Lower leg skin (tissue), 4 donors: ENCODE data around the gene TACR2. TPM values are rescaled to one million over a fixed set of nuclear protein-coding genes. Genes with fewer than 3 reads are reported as not detected.

Experiments used
- DNase-seq, 2 donors: peaks; one replicate each; pipeline ENCODE4 v3.0.0-alpha.2; 2019; ENCODE audit warnings: low spot score in 2 of 2
- H3K4me3 ChIP-seq: fragments of 200-600 bp; sonication (generic); 2 replicates; pipeline ENCODE4 v1.5.1; 2017; ENCODE audit warnings: mild to moderate bottlenecking, low read depth; ENCODE audit not compliant: poor library complexity, severe bottlenecking
- POLR2A ChIP-seq, 2 donors: fragments of 450-650 bp; IDR thresholded peaks; one replicate each; pipeline ENCODE4 v1.6.1; 2016 to 2017; ENCODE audit warnings: antibody characterized with exemption in 2 of 2, mild to moderate bottlenecking in 1 of 2, moderate library complexity in 1 of 2
- WGBS, 2 donors: methylation state at CpG; one replicate each; pipeline ENCODE4 v1.1.5; 2018; 5-methylcytosine and 5-hydroxymethylcytosine counted together
- intact Hi-C: fragments of 100-400 bp; cut with DNase I; formaldehyde crosslinking; loops from one replicate; pipeline ENCODE4 v1.15.0; 2023; ENCODE audit warnings: low total_unique reads
- total RNA-seq, 4 donors: library from RNA; depleted of rRNA; stranded (reverse); fragments of >200 nt; gene quantifications; one replicate each; pipeline ENCODE4 v1.1.0, GENCODE V29; 2016
- TF ChIP-seq, protein P1 (sequence below), 3 donors: fragments of 450-650 bp; IDR thresholded peaks; one replicate each; pipeline ENCODE4 v1.5.1; 2016; ENCODE audit warnings: antibody characterized with exemption in 3 of 3, mild to moderate bottlenecking in 3 of 3, moderate library complexity in 2 of 3

Gene TACR2
- total RNA-seq, 4 donors from 2014 or later: 0.29 to 1.8 (median 1.7) TPM; not detected in 1

DNA sequence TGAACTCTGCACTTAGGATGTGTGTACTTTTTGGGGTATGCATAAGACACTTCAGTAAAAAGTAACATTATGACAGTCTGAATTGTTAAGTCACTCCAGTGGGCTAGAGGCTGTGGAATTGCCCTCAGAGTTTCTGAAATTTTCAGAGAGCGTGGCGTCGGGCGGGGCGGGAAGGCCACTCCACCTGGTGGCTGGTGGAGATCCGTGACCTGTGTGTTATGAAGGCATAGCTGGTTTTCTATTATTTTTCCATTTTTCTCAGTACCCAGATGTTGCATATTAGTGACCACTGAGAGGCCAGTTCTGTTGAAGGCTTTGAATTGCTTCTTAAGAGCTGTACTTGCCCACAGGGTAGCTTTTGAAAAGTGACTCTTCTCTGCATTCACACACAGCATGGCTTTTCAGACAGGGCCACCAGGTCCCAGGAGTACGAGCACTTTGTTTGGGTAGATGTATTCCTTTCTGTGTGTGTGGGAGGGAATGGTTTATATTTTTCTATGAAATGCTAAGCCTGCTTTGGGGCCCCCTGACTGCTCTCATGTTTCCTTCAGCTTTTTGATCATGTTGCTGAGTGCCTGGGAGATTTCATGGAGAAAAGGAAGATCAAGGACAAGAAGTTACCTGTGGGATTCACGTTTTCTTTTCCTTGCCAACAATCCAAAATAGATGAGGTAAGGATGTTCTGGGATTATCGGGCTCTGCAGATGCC lies 52.3 kb downstream of the TACR2 start:
- 85 to 86% methylated on average over 9 of the region's 9 CpGs for WGBS, 2 donors
- DNase-seq: no peak
- no peak for TF ChIP-seq POLR2A (IDR thresholded peaks at IDR 0.05)
- TF ChIP-seq, protein P1, sequence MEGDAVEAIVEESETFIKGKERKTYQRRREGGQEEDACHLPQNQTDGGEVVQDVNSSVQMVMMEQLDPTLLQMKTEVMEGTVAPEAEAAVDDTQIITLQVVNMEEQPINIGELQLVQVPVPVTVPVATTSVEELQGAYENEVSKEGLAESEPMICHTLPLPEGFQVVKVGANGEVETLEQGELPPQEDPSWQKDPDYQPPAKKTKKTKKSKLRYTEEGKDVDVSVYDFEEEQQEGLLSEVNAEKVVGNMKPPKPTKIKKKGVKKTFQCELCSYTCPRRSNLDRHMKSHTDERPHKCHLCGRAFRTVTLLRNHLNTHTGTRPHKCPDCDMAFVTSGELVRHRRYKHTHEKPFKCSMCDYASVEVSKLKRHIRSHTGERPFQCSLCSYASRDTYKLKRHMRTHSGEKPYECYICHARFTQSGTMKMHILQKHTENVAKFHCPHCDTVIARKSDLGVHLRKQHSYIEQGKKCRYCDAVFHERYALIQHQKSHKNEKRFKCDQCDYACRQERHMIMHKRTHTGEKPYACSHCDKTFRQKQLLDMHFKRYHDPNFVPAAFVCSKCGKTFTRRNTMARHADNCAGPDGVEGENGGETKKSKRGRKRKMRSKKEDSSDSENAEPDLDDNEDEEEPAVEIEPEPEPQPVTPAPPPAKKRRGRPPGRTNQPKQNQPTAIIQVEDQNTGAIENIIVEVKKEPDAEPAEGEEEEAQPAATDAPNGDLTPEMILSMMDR (IDR thresholded peaks at IDR 0.05): no peak
- H3K4me3 ChIP-seq: no peak overlapping the region
- intact Hi-C loops: no loop called here

DNA sequence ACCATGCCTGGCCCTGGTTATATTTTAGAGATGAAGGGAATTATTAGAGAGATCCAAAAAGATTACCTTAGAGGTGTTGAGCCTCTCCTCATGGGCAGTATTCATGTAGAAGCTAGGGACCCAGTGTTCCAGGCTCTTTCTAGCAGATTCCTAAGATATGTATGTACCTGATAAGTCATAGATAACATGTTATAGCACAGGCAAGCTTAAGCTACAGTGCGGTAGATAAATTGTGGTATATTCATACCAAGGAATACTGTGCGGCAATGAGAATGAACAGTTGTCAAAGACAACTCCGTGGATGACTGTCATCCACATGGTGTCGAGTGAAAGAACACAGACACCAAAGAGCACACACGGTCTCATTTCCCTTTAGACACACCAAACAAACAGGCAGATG lies 53.1 kb downstream of the TACR2 start:
- DNase-seq: no peak
- TF ChIP-seq, protein P1 (IDR thresholded peaks at IDR 0.05): no peak
- no peak for TF ChIP-seq POLR2A (IDR thresholded peaks at IDR 0.05)
- H3K4me3 ChIP-seq: no peak overlapping the region
- 80 to 86% methylated on average over 5 of the region's 5 CpGs for WGBS, 2 donors
- intact Hi-C loops: no loop called here

DNA sequence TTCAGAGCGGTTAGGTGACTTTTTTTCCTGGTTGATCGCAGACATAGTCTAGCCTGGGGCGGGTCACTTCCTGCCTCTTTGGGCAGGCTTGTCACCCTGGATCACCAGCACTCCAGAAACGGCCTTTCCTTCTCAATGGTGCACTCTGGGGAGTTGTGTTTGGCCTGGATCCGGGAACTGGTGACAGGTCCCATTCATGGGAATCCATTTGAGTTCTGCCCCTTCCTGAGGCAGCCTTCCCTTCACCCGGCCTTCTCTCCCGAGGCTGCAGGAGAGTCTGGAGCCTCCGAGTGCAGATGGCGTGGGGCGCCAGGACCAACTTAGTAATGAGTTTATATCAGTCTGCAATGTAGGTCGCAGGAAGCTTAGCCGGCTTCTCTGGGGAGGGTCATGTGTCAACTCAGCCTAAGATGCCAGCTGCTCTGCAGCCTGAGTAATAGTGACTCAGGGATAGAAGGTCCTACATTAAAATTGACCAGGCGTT lies 54.2 kb downstream of the TACR2 start:
- WGBS, 2 donors: 33 to 51% methylated on average over 13 of the region's 13 CpGs

DNA sequence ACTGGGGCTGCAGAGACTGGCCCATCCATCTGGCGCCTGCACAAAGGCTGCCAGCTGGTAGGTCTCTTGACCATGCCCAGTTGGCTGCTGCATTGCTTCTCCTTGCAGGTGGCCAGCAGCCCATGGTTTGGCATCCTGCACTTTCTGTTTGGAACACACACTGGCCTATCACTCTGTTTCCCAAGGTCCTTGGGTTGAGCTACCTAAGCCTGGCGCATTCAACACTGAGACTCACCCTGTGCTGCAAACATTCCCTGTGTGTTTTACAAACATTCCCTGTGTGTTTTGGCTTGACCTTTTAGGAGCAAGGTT lies 55.5 kb downstream of the TACR2 start:
- 88 to 98% methylated on average over 2 of the region's 2 CpGs for WGBS, 2 donors
- DNase-seq: no peak
- TF ChIP-seq, protein P1 (IDR thresholded peaks at IDR 0.05): no peak
- no peak for TF ChIP-seq POLR2A (IDR thresholded peaks at IDR 0.05)
- intact Hi-C loops: no loop called here
- H3K4me3 ChIP-seq: no peak overlapping the region

More for the DNA sequence above, 54.2 kb downstream of the TACR2 start:
- H3K4me3 ChIP-seq: no peak overlapping the region
- TF ChIP-seq POLR2A (IDR thresholded peaks at IDR 0.05): no peak
- TF ChIP-seq, protein P1 (IDR thresholded peaks at IDR 0.05): no peak
- intact Hi-C loops: no loop called here
- DNase-seq: no peak

DNA sequence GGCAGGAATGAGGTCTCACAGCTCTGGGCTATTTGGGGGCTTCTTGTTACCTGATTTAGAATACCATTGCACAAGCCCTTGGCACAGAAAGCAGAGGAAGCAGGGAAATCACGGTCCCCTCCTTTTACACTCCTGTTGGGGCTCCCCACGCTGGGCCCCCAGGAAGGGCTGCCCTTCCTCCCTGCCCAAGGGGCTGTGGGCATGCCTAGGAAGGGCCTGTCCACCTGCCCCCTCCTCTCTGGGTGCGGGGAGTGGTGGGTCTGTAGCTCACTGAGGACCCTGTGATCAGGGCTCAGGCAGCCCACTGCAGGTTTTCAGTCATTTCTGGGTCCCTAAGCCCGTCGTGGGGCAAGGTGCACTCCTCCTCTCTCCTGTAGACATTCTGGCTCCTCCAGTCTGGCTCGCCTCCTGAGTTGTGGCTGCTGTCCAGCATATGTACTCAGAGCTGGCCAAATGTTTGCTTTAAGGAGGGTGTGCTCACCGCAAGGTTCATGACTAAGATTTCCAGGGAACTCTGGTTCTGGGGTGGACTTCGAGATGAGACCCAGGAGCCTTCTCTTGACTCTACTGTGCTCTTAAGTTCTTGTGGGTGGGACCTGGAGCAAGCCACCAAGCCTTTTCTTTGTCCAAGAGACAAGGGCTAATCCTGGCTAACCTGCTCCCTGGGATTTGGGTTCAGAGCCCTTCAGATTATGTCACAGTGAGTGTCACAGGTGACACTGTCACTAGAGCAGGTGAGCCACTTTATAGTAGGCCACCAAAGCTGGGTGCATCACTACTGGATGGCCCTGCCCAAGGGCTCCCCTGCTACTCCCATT lies 56.0 kb downstream of the TACR2 start:
- DNase-seq: peak; percentile 84 to 91
- WGBS, 2 donors: 39 to 52% methylated on average over 7 to 8 of the region's 8 CpGs
- TF ChIP-seq POLR2A (IDR thresholded peaks at IDR 0.05): no peak
- TF ChIP-seq, protein P1 (IDR thresholded peaks at IDR 0.05): no peak
- no peak overlapping the region for H3K4me3 ChIP-seq
- intact Hi-C loops: no loop called here
